Nucleus accumbens (tissue), 56 donors: ENCODE measurements around the gene NIFK.

Experiments used
- DNase-seq, 56 donors: peaks; one replicate each; lab custom pipeline; 2025; lab: John Stamatoyannopoulos, UW

The NIFK gene

GRCh38 chr2:121736462-121737336 lies at the start of gene NIFK:
TSS of gene NIFK (minus strand) at chr2:121736875. CDS start at chr2:121736850, 25 bp downstream.
- DNase-seq = peak; percentile 82 to 100 (median 98)

GRCh38 chr2:121783180-121783579 lies 46.5 kb upstream of the NIFK start:
- no peak for DNase-seq

DNA sequence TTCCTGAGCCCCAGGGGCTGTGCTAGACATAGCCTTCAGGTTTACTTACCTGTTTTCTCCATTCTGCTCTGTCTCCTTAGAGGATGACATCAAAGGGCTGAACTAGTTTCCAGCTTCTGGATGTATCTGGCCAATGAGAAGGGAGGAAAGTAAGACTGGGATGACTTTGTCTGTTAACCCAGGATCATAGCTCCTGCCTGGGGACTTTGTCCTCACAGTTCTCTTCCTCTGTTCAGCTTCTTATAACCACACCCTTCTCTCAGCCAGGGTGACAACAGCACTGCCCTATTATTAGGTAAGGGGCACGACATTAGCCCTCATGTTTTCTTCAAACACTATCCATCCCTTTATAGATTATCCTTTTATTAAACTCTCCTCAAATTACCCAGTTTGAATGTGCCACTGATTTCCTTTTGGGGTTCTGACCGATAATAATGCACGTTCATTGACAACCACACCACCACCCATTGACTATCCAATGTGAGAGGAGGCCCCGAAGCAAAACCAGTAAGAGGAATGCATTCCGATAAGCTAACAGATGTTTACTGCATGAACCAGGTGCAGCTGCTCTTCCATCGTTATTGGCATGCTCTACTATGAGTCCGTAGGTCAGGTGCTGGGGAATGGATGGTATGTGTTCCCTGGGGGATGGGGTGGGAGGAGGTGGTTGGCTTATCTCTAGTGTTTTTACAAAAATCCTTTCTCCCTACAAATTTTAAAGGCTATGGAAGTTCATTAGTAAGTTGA lies 42.2 kb upstream of the NIFK start:
- no peak for DNase-seq

DNA sequence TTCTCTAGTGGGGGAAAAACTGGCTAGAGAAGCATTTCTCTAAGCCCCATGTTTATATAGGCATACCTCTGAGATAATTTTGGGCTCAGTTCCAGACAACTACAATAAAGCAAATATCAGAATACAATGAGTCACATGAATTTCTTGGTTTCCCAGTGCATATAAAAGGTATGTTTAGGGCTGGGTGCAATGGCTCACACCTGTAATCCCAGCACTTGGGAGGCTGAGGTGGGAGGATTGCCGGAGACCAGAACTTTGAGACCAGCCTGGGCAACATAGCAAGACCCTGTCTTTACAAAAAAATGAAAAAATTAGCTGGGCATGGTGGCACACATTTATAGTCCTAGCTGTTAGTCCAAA lies 41.0 kb upstream of the NIFK start:
- no peak for DNase-seq

DNA sequence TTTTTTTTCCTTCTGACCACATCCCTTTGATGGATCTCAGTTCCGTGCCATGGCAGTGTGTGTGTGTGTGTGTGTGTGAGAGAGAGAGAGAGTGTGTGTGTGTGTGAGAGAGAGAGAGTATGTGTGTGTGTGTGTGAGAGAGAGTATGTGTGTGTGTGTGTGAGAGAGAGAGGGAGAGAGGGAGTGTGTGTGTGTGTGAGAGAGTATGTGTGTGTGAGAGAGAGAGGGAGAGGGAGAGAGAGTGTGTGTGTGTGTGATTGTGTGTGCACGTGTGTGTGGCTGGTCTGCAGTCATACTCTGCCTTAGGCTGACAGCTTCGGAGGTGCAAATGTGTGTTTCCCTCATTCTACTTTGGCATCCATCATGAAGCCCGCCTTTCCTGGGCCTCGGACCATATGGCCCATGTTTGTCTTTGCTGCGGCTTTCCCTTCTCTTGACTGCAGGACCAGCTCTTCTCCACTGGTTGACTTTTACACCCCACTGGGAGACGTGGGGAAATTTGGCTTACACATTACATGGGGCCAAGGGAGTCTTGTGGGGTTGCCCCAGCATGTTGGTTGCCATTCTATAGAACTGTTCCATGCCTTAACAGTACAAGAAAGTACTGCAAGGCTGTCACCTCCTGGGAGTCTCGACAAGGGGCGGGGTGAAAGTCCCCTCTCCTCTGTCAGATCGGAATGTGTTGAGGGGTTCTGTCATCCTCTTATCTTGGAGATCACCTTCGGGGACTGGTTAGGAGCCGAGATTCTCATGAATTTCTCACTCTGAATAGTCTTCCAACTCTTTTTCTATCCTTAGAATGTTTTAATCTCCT lies 40.4 kb upstream of the NIFK start:
- DNase-seq = no peak

DNA sequence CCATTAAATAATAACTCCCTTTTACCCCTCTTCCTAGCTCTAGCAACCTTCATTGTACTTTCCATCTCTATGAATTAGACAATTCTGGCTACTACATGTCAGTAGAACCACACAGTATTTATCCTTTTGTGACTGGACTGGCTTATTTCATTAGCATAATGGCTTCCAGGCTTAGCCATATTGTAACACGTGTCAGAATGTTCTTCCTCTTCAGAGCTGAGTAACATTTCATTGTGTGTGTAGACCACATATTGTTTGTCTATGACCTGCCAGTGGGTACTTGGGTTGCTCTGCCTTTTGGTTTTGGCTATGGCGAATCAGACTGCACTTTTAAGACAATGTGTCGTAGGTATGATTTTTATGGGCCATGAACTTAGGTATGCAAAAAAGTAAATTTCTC lies 39.7 kb upstream of the NIFK start:
- DNase-seq = no peak

GRCh38 chr2:121774235-121774634 lies 37.6 kb upstream of the NIFK start:
- no peak for DNase-seq

- DNase-seq = no peak
Observed at GRCh38 chr2:121771976-121772742, 35.5 kb upstream of the NIFK start.

DNA sequence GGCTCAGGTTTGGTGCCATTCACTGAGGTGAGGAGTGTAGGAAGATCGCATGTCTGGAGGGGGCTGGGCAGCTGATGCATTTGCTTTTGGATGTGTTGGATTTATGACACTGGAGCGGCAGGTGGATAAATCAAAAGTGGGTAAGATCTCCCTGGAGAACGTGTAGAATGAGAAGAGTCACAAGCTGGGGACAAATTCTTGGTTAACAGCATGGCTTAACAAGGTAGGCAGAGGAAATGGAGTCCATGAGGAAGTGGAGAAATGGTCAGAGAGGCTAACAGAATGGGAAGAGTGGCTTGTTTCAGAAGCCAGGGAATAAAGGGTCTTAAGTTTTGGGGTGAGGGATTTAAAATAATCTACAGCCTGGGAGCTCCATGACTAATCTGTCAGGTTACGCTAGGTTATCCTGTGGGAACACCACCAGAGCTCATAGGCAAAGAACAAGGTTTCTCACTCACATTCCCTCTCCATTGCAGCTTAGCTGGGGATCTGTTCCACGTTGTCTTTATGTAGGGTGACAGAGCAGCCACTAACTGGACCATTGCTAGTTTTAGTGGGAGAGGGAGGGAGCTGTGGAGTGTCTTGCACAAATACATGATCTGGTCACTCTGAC lies 31.6 kb upstream of the NIFK start:
- DNase-seq = no peak

DNA sequence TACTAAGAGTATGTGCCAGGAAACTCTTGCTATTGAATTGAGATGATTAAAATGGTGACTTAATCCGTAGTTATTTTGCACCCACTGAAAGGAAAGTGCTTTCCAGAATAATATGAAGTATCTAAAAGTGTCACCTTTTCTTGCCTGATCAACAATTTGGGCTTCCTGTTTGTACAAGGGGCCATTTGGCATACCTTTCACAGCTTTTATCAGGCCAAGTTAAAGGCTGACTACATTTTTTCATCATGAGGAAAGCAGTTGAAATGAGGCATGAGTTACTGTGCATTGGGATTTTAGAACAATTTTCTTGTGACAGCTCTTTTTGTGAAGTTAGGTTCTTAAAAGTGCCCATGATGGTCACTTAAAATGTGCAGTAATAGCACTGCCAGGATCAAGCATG lies 29.9 kb upstream of the NIFK start:
- no peak for DNase-seq

GRCh38 chr2:121764681-121765228 lies 28.1 kb upstream of the NIFK start:
- DNase-seq = no peak

GRCh38 chr2:121755237-121756111 lies 18.8 kb upstream of the NIFK start, which contains the start of gene TSN:
TSS of gene TSN (plus strand) at chr2:121755651. CDS start at chr2:121755780, 129 bp downstream.
- peak; percentile 48 to 98 (median 94) for DNase-seq

DNA sequence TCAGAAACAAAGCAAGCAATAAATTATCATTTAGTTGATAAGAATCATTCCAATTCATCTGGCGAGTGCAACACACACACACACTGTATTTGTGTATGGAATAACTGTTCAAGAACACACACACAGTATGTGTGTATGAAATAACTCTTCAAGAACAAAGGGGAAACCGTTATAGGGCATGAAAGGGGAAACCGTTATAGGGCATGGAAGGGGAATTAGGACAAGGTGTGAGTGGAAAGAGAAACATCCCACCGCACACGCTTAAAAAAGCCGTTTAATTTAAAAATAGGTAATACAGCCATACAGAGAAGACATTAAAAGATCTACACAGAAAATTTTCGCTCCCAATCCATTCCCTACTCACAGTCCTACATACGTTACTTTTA lies 18.2 kb upstream of the NIFK start:
- DNase-seq = no peak

DNA sequence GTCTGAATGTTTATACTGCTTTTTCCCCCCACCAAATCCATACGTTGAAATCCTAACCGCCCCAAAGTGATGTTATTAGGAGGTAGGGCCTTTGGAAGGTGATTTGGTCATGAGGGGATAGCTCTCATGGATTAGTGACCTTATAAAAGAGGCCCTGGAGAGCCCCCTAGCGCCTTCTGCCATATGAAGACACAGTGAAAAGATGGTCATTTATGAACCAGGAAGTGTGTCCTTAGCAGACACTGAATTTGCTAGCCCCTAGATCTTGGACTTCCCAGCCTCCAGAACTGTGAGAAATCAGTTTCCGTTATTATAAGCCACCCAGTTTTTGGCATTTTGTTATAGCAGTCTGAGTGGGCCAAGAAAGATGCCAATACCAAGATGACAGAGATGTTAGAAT lies 11.5 kb upstream of the NIFK start:
- DNase-seq = no peak

GRCh38 chr2:121746071-121746578 lies 9.4 kb upstream of the NIFK start:
- no peak for DNase-seq

GRCh38 chr2:121741450-121741849 lies 4.8 kb upstream of the NIFK start:
- DNase-seq = no peak

DNA sequence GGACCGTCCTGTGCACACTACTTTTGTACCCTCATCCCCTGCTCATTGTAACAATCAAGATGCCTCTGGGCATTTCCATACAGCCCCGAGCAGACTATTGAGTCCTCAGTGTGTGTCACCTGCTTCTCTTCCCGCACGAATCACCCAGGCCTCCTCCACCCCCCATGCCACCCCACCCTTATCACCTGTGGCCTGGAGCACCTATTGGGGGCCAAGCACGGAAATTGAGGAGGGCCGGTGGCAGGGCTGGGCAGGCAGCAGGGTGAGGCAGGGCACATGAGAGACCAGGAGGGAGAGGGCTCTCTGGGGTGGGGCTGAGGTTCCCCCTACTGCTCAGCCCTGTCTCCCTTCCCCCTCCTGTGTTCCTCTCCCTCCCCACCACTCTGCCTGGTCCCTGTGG lies 4.3 kb upstream of the NIFK start:
- no peak for DNase-seq

DNA sequence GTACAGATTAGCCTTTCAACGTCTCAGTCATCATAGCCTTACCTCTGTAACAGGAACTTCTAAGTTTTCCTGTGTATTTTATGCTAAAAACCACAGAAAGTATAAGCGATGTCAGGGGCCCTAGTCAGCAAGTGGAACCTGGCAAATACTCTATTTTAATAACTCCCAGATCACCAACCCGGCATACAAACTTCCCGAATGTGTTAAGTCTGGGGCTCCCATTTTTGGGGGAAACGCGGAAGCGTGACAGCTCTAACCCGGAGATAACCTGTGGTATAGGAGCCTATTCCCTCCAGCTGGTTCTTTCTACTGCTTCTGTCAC lies 574 bp downstream of the NIFK start:
- no peak for DNase-seq
